ENCODE measurements around the gene FBXO42. TPM values are rescaled to one million over a fixed set of nuclear protein-coding genes. Genes with fewer than 3 reads are reported as not detected.
"Not testable (repeated sequence)": the region's sequence is repeated elsewhere in the genome, so short reads cannot be mapped to it uniquely, and the experiment has no call there.

FBXO42 gene
- total and polyA plus RNA-seq, 2 donors (not counting 3 experiments of a cell fraction or from before 2014, with no cell fraction given) = 16.3 to 20.4 TPM

GRCh38 chr1:16215240-16215639, 137.0 kb downstream of the FBXO42 start:
- H3K4me1 ChIP-seq (ENCODE audit: control insufficient read depth, extremely low read depth, insufficient read depth, low read length); H4K20me1 ChIP-seq (replicated peaks; ENCODE audit: control insufficient read depth, extremely low read depth, insufficient read depth, low read length); H3K4me3 ChIP-seq (replicated peaks in 1 of 3; ENCODE audit: insufficient read depth in 1 of 3, low read depth in 1 of 3, low read length in 3 of 3); H3K9me1 ChIP-seq (replicated peaks; ENCODE audit: control insufficient read depth, extremely low read depth, insufficient read depth, low read length); CTCF ChIA-PET; H3K9ac ChIP-seq (replicated peaks; ENCODE audit: extremely low read depth, insufficient read depth, low read length); intact Hi-C loops (cut with micrococcal nuclease); H3K79me2 ChIP-seq (ENCODE audit: control insufficient read depth, insufficient read depth, low read length); H2AFZ ChIP-seq (ENCODE audit: low read depth, low read length); H3K27ac ChIP-seq (ENCODE audit: insufficient read depth, low read depth, low read length); H3K27me3 ChIP-seq (ENCODE audit: control insufficient read depth in 2 of 2, insufficient read depth in 2 of 2, low read length in 2 of 2); dilution Hi-C loops (cut with MboI; ENCODE audit: extremely low pct_ligation_motif_present, low sequenced_read_pairs); H3K9me3 ChIP-seq (replicated peaks; ENCODE audit: control insufficient read depth, insufficient read depth, low read length); H3K36me3 ChIP-seq (ENCODE audit: control insufficient read depth in 2 of 2, extremely low read depth in 1 of 2, insufficient read depth in 2 of 2, low read length in 2 of 2); H3K4me2 ChIP-seq (ENCODE audit: insufficient read depth, low read length); FAIRE-seq; DNase-seq (ENCODE audit: low read depth, low spot score); BruUV-seq (replicated peaks): not testable (repeated sequence)
- POLR2A ChIA-PET = interaction anchor here (1.6 kb wide), 1 partner anchor 8 kb away, joined by 8 read pairs; no protein-coding TSS in a partner anchor

GRCh38 chr1:16213544-16213943, 138.7 kb downstream of the FBXO42 start:
- H3K79me2 ChIP-seq (ENCODE audit: control insufficient read depth, insufficient read depth, low read length); BruUV-seq (replicated peaks); CTCF ChIA-PET; H3K9ac ChIP-seq (replicated peaks; ENCODE audit: extremely low read depth, insufficient read depth, low read length); POLR2A ChIA-PET; intact Hi-C loops (cut with micrococcal nuclease); DNase-seq (ENCODE audit: low read depth, low spot score); H3K9me1 ChIP-seq (replicated peaks; ENCODE audit: control insufficient read depth, extremely low read depth, insufficient read depth, low read length); H3K4me1 ChIP-seq (ENCODE audit: control insufficient read depth, extremely low read depth, insufficient read depth, low read length); H3K9me3 ChIP-seq (replicated peaks; ENCODE audit: control insufficient read depth, insufficient read depth, low read length); H2AFZ ChIP-seq (ENCODE audit: low read depth, low read length); H4K20me1 ChIP-seq (replicated peaks; ENCODE audit: control insufficient read depth, extremely low read depth, insufficient read depth, low read length); FAIRE-seq; H3K27me3 ChIP-seq (ENCODE audit: control insufficient read depth in 2 of 2, insufficient read depth in 2 of 2, low read length in 2 of 2); H3K4me3 ChIP-seq (replicated peaks in 1 of 3; ENCODE audit: insufficient read depth in 1 of 3, low read depth in 1 of 3, low read length in 3 of 3); H3K4me2 ChIP-seq (ENCODE audit: insufficient read depth, low read length); H3K36me3 ChIP-seq (ENCODE audit: control insufficient read depth in 2 of 2, extremely low read depth in 1 of 2, insufficient read depth in 2 of 2, low read length in 2 of 2); H3K27ac ChIP-seq (ENCODE audit: insufficient read depth, low read depth, low read length); dilution Hi-C loops (cut with MboI; ENCODE audit: extremely low pct_ligation_motif_present, low sequenced_read_pairs): not testable (repeated sequence)

- Histone ChIP-seq H3K9me1 (replicated peaks; ENCODE audit: control insufficient read depth, extremely low read depth, insufficient read depth, low read length) (no peaks in the 10 kb centered on the region), H3K9ac (replicated peaks; ENCODE audit: extremely low read depth, insufficient read depth, low read length) (no peak overlapping the region), H3K9me3 (replicated peaks; ENCODE audit: control insufficient read depth, insufficient read depth, low read length) (no peaks in the 10 kb centered on the region), H2AFZ (ENCODE audit: low read depth, low read length) (no peak overlapping the region), H3K4me2 (ENCODE audit: insufficient read depth, low read length) (no peak overlapping the region), H3K27ac (ENCODE audit: insufficient read depth, low read depth, low read length) (no peak overlapping the region), H4K20me1 (replicated peaks; ENCODE audit: control insufficient read depth, extremely low read depth, insufficient read depth, low read length) (no peaks in the 10 kb centered on the region), H3K27me3 (ENCODE audit: control insufficient read depth in 2 of 2, insufficient read depth in 2 of 2, low read length in 2 of 2) (no peaks in the 10 kb centered on the region), H3K4me3 (replicated peaks in 1 of 3; ENCODE audit: insufficient read depth in 1 of 3, low read depth in 1 of 3, low read length in 3 of 3) (no peak overlapping the region), H3K4me1 (ENCODE audit: control insufficient read depth, extremely low read depth, insufficient read depth, low read length) (peaks cover 8% of the 10 kb centered on the region), H3K79me2 (ENCODE audit: control insufficient read depth, insufficient read depth, low read length) (no peaks in the 10 kb centered on the region), H3K36me3 (ENCODE audit: control insufficient read depth in 2 of 2, extremely low read depth in 1 of 2, insufficient read depth in 2 of 2, low read length in 2 of 2) (no peaks in the 10 kb centered on the region)
- POLR2A ChIA-PET = no interaction called here
- no TSS peak for BruUV-seq (replicated peaks)
- CTCF ChIA-PET = interaction anchor here (1.3 kb wide), 1 partner anchor 134 kb away, joined by 4 read pairs; no protein-coding TSS in a partner anchor
- dilution Hi-C loops (cut with MboI; ENCODE audit: extremely low pct_ligation_motif_present, low sequenced_read_pairs) (no loop called here), intact Hi-C loops (cut with micrococcal nuclease) (no loop called here)
- no peak for DNase-seq (ENCODE audit: low read depth, low spot score)
- no peak for FAIRE-seq
- no peak for TF ChIP-seq POLR2A (IDR thresholded peaks at IDR 0.05; ENCODE audit: low read depth, low read length)
- no peak for TF ChIP-seq MAX (IDR thresholded peaks at IDR 0.05; ENCODE audit: insufficient read depth, insufficient read length)
- no peak for TF ChIP-seq POLR2AphosphoS5 (IDR thresholded peaks at IDR 0.05; ENCODE audit: insufficient read depth, low read depth, low read length)
- no peak for TF ChIP-seq EZH2 (IDR thresholded peaks at IDR 0.05; ENCODE audit: borderline replicate concordance, low read depth, low read length, severe bottlenecking)
- no peak for TF ChIP-seq GATA2 (IDR thresholded peaks at IDR 0.05; ENCODE audit: insufficient read depth, insufficient read length, low read depth, low read length)
- no peak for TF ChIP-seq JUN (IDR thresholded peaks at IDR 0.05; ENCODE audit: borderline replicate concordance, insufficient read depth, insufficient read length, low read depth)
- no peak for TF ChIP-seq CTCF (IDR thresholded peaks at IDR 0.05; ENCODE audit: extremely low read depth in 1 of 2, insufficient read depth in 1 of 2, low read depth in 1 of 2, low read length in 2 of 2)
- no peak for TF ChIP-seq FOS (IDR thresholded peaks at IDR 0.05; ENCODE audit: borderline replicate concordance, insufficient read depth, low read length)
- TF ChIP-seq MYC (IDR thresholded peaks at IDR 0.05; ENCODE audit: low read depth, low read length) = no peak
These were observed 139.3 kb downstream of the FBXO42 start for GRCh38 chr1:16213013-16213412.

Measured in endothelial cell of umbilical vein (primary cell).